Measurements from ENCODE around the gene EPGN. TPM values are rescaled to one million over a fixed set of nuclear protein-coding genes. Genes with fewer than 3 reads are reported as not detected.
A peak's percentile ranks its signal among the peaks of the same experiment; 100 is the strongest.

The EPGN gene
- total RNA-seq, 2 experiments from 2014 or later = not detected

- H3K4me3 Mint-ChIP-seq = no peak overlapping the region
- peaks cover 4% of the 10 kb centered on the region for H3K9me3 Mint-ChIP-seq
- H3K27ac Mint-ChIP-seq = no peak overlapping the region
- no peak for DNase-seq
- no peaks in the 10 kb centered on the region for H3K4me1 Mint-ChIP-seq (ENCODE audit: low read depth)
- CTCF ChIA-PET = no interaction called here
- H3K27me3 Mint-ChIP-seq (ENCODE audit: low read depth) = no peaks in the 10 kb centered on the region
- intact Hi-C loops (cut with micrococcal nuclease) = no loop called here
- H3K36me3 Mint-ChIP-seq (ENCODE audit: low read depth) = peaks cover 9% of the 10 kb centered on the region
These were observed 21.1 kb upstream of the EPGN start for GRCh38 chr4:74287164-74287563.

- intact Hi-C loops (cut with micrococcal nuclease) = no loop called here
- Mint-ChIP-seq H3K27me3 (ENCODE audit: low read depth) (no peaks in the 10 kb centered on the region), H3K4me3 (no peak overlapping the region), H3K4me1 (ENCODE audit: low read depth) (no peaks in the 10 kb centered on the region), H3K36me3 (ENCODE audit: low read depth) (peaks cover 9% of the 10 kb centered on the region), H3K9me3 (peaks cover 5% of the 10 kb centered on the region), H3K27ac (no peak overlapping the region)
- CTCF ChIA-PET = no interaction called here
- DNase-seq = no peak
These were observed 20.5 kb upstream of the EPGN start for GRCh38 chr4:74287791-74288190.

GRCh38 chr4:74291471-74291870 is 16.8 kb upstream of the EPGN start:
- Mint-ChIP-seq H3K4me1 (ENCODE audit: low read depth) (no peaks in the 10 kb centered on the region), H3K36me3 (ENCODE audit: low read depth) (peaks cover 6% of the 10 kb centered on the region), H3K27ac (no peak overlapping the region), H3K9me3 (peaks cover 5% of the 10 kb centered on the region), H3K27me3 (ENCODE audit: low read depth) (no peaks in the 10 kb centered on the region), H3K4me3 (no peak overlapping the region)
- intact Hi-C loops (cut with micrococcal nuclease) = no loop called here
- CTCF ChIA-PET = no interaction called here
- no peak for DNase-seq

GRCh38 chr4:74292111-74292870 is 16.0 kb upstream of the EPGN start:
- H3K9me3 Mint-ChIP-seq = peaks cover 5% of the 10 kb centered on the region
- H3K27me3 Mint-ChIP-seq (ENCODE audit: low read depth) = no peaks in the 10 kb centered on the region
- H3K4me3 Mint-ChIP-seq = no peak overlapping the region
- no peaks in the 10 kb centered on the region for H3K4me1 Mint-ChIP-seq (ENCODE audit: low read depth)
- H3K36me3 Mint-ChIP-seq (ENCODE audit: low read depth) = peaks cover 6% of the 10 kb centered on the region
- intact Hi-C loops (cut with micrococcal nuclease) = no loop called here
- no peak for DNase-seq
- CTCF ChIA-PET = no interaction called here
- H3K27ac Mint-ChIP-seq = no peak overlapping the region

DNA sequence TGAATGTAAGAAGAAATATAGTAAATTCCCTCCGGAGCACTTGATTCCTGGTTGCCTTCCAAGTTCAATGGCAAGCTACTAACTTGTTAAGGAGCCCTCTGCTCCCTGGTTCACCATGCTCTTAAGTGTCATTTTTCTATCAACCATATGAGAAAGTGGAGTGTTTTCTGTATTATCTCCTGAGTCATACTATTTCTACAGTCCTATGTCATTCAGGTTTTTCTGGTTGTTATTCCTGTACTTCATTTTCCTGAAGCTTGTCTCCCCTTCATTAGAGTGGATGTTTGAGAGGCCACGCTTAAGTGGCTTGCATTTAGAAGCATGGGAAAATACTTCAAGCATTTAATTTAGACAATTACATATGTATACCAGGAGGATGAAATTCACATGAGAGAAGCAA is 14.7 kb upstream of the EPGN start:
- Mint-ChIP-seq H3K27me3 (ENCODE audit: low read depth) (no peaks in the 10 kb centered on the region), H3K36me3 (ENCODE audit: low read depth) (peaks cover 6% of the 10 kb centered on the region), H3K4me3 (no peak overlapping the region), H3K9me3 (peaks cover 5% of the 10 kb centered on the region), H3K27ac (no peak overlapping the region), H3K4me1 (ENCODE audit: low read depth) (no peaks in the 10 kb centered on the region)
- no peak for DNase-seq
- CTCF ChIA-PET = no interaction called here
- intact Hi-C loops (cut with micrococcal nuclease) = no loop called here

DNA sequence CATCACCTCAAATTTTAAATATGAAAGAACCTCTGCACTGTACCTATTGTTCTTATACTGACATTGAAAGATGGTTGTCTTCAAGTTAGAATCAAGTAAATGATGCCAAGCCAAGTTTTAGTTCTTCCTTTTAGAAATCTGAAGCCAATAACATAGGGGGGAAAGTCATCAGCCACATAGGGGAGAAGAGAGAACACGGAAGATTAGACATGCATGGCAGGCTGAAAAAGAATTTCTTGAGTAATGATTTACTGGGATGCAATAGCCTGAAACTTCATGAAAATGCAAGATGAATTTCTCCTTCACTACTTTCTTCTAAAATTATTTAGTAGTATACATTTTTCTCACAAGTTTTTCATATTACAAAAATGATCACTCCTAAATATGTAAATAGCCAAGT is 13.6 kb upstream of the EPGN start:
- peaks cover 5% of the 10 kb centered on the region for H3K9me3 Mint-ChIP-seq
- CTCF ChIA-PET = no interaction called here
- no peaks in the 10 kb centered on the region for H3K4me1 Mint-ChIP-seq (ENCODE audit: low read depth)
- no peaks in the 10 kb centered on the region for H3K27me3 Mint-ChIP-seq (ENCODE audit: low read depth)
- intact Hi-C loops (cut with micrococcal nuclease) = no loop called here
- DNase-seq = no peak
- no peak overlapping the region for H3K4me3 Mint-ChIP-seq
- peaks cover 6% of the 10 kb centered on the region for H3K36me3 Mint-ChIP-seq (ENCODE audit: low read depth)
- H3K27ac Mint-ChIP-seq = no peak overlapping the region

GRCh38 chr4:74297539-74297938 is 10.7 kb upstream of the EPGN start:
- Mint-ChIP-seq H3K27ac (no peak overlapping the region), H3K9me3 (no peaks in the 10 kb centered on the region), H3K4me1 (ENCODE audit: low read depth) (no peaks in the 10 kb centered on the region), H3K36me3 (ENCODE audit: low read depth) (peaks cover 1% of the 10 kb centered on the region), H3K27me3 (ENCODE audit: low read depth) (no peaks in the 10 kb centered on the region), H3K4me3 (no peak overlapping the region)
- intact Hi-C loops (cut with micrococcal nuclease) = no loop called here
- DNase-seq = no peak
- CTCF ChIA-PET = no interaction called here

GRCh38 chr4:74304095-74304625 is 4.1 kb upstream of the EPGN start:
- H3K27ac Mint-ChIP-seq = no peak overlapping the region
- CTCF ChIA-PET = no interaction called here
- intact Hi-C loops (cut with micrococcal nuclease) = no loop called here

GRCh38 chr4:74305000-74305399 is 3.3 kb upstream of the EPGN start:
- H3K27ac Mint-ChIP-seq = no peak overlapping the region
- CTCF ChIA-PET = interaction anchor here (1.4 to 4.6 kb wide), 3 partner anchors 10 to 370 kb away, joined by 4 to 33 read pairs (median 5); no protein-coding TSS in a partner anchor

More at GRCh38 chr4:74304095-74304625, 4.1 kb upstream of the EPGN start:
- Mint-ChIP-seq H3K4me1 (ENCODE audit: low read depth) (peaks cover 9% of the 10 kb centered on the region), H3K4me3 (no peak overlapping the region), H3K27me3 (ENCODE audit: low read depth) (no peaks in the 10 kb centered on the region), H3K9me3 (no peaks in the 10 kb centered on the region), H3K36me3 (ENCODE audit: low read depth) (no peaks in the 10 kb centered on the region)
- DNase-seq = no peak

DNA sequence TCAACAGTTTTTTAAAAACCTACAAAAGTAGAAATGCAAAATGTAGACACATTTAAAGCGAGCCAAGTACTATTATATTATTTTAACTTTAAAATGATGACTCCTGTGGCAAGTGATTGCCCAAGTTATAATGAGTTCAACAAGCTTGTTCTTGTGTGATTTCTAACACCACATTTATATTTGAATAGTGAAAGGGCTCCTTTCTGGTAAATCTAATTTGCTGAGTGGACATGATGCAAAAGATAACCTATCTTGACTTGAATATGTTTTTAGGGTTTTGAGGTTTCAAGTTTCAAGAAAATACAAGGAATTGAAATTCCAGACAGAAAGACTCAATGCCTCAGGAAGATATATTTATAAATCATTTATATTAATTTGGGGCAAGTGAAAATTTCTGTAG is 1.1 kb upstream of the EPGN start:
- CTCF ChIA-PET = interaction anchor here (1.2 to 4.6 kb wide), 3 partner anchors 13 to 118 kb away, joined by 3 to 33 read pairs (median 7); no protein-coding TSS in a partner anchor
- DNase-seq = no peak
- Mint-ChIP-seq H3K9me3 (no peaks in the 10 kb centered on the region), H3K4me3 (no peak overlapping the region), H3K4me1 (ENCODE audit: low read depth) (peaks cover 14% of the 10 kb centered on the region), H3K36me3 (ENCODE audit: low read depth) (no peaks in the 10 kb centered on the region), H3K27me3 (ENCODE audit: low read depth) (no peaks in the 10 kb centered on the region), H3K27ac (no peak overlapping the region)
- intact Hi-C loops (cut with micrococcal nuclease) = no loop called here

More at GRCh38 chr4:74305000-74305399, 3.3 kb upstream of the EPGN start:
- no peak for DNase-seq
- Mint-ChIP-seq H3K36me3 (ENCODE audit: low read depth) (no peaks in the 10 kb centered on the region), H3K9me3 (no peaks in the 10 kb centered on the region), H3K4me1 (ENCODE audit: low read depth) (peaks cover 14% of the 10 kb centered on the region), H3K27me3 (ENCODE audit: low read depth) (no peaks in the 10 kb centered on the region), H3K4me3 (no peak overlapping the region)
- intact Hi-C loops (cut with micrococcal nuclease) = no loop called here

DNA sequence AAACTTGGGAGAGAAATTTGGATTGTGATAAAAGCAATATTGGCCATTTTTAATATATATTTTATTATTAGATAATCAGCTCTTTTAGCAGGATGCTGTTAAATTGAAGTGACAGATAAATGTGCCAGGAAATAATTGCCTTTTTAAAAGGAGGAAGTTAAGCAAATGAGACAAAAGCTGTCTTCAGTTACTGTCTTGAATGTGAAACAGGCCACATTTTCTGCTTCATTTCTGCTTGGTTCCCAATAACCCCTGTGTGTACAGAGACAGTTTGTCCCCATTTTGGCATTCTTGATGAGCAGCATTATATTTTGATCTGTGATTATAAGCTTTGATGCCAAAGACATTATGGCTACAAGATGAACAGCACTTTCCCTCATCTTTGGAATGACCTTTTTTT is 953 bp downstream of the EPGN start:
- CTCF ChIA-PET = interaction anchor here (0.7 to 4.6 kb wide), 5 partner anchors 11 to 365 kb away, joined by 3 to 33 read pairs (median 4); no protein-coding TSS in a partner anchor

DNA sequence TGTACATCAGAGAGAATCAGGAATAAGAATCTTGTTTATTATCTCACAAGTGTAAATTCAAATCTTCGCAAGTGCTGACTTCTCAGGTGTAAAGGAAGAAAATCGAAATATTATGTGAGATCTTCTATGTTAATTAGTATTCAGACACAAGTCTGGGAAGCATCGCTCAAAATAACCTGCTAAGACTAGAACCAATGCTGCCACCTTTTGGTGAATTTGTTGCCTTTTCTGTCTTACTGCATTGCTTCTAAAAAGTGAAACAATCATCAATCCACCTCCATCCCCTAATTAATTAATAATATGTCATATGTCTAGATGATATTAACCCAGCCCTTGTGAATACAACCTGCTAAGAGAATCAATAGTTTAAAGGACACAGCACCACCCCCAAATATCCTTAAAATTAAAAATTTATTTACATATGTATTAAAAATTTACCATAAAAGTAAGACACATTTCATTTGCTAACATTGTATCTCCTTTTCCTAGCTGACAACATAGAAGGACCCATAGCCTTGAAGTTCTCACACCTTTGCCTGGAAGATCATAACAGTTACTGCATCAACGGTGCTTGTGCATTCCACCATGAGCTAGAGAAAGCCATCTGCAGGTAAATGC is 3.5 kb downstream of the EPGN start:
- no peaks in the 10 kb centered on the region for H3K36me3 Mint-ChIP-seq (ENCODE audit: low read depth)
- H3K27ac Mint-ChIP-seq = no peak overlapping the region
- no peak overlapping the region for H3K4me3 Mint-ChIP-seq
- intact Hi-C loops (cut with micrococcal nuclease) = loop anchor here (1.0 to 5.0 kb wide), 3 partner anchors 84 to 650 kb away; no protein-coding TSS in a partner anchor
- peak; percentile 41 for DNase-seq
- CTCF ChIA-PET = interaction anchor here (0.5 to 1.1 kb wide), 3 partner anchors 83 to 121 kb away, joined by 3 to 6 read pairs (median 5); no protein-coding TSS in a partner anchor
- H3K4me1 Mint-ChIP-seq (ENCODE audit: low read depth) = peaks cover 14% of the 10 kb centered on the region
- no peaks in the 10 kb centered on the region for H3K27me3 Mint-ChIP-seq (ENCODE audit: low read depth)
- no peaks in the 10 kb centered on the region for H3K9me3 Mint-ChIP-seq

More for the DNA sequence above, 953 bp downstream of the EPGN start:
- H3K4me1 Mint-ChIP-seq (ENCODE audit: low read depth) = peaks cover 14% of the 10 kb centered on the region
- no peaks in the 10 kb centered on the region for H3K9me3 Mint-ChIP-seq
- H3K4me3 Mint-ChIP-seq = no peak overlapping the region
- H3K36me3 Mint-ChIP-seq (ENCODE audit: low read depth) = no peaks in the 10 kb centered on the region
- no peaks in the 10 kb centered on the region for H3K27me3 Mint-ChIP-seq (ENCODE audit: low read depth)
- intact Hi-C loops (cut with micrococcal nuclease) = no loop called here
- no peak for DNase-seq
- no peak overlapping the region for H3K27ac Mint-ChIP-seq

All from activated naive CD4-positive, alpha-beta T cell treated with anti-CD3 and anti-CD28 coated beads for 36 hours (primary cell).